GM21526 (cell line): ENCODE data around the gene DTD2.

Experiments used
- ATAC-seq: cut with Tn5 transposase; IDR thresholded peaks from one replicate; pipeline ENCODE4 v1.9.1; 2021; ENCODE audit warnings: moderate library complexity; ENCODE audit not compliant: unreplicated experiment, low FRiP score

The DTD2 gene

DNA sequence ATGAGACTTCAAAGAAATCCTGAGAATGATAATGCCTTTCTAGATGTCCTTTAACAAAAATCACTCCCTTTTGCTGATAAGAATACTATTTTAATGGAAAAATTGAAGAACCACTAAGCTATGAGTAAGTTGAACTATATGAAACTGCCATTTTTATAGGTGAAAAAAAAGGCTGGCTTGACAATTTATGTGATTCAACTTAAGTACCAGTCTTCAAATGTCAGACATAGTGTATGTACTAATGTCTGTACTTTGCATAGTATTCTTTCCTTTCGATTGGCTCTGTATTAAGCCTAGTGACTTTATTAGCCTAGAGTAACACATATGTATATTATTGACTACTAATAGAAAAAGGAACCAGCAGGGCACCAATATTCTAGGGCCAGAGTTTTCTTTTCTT lies 48.9 kb downstream of the DTD2 start:
- ATAC-seq = no peak

DNA sequence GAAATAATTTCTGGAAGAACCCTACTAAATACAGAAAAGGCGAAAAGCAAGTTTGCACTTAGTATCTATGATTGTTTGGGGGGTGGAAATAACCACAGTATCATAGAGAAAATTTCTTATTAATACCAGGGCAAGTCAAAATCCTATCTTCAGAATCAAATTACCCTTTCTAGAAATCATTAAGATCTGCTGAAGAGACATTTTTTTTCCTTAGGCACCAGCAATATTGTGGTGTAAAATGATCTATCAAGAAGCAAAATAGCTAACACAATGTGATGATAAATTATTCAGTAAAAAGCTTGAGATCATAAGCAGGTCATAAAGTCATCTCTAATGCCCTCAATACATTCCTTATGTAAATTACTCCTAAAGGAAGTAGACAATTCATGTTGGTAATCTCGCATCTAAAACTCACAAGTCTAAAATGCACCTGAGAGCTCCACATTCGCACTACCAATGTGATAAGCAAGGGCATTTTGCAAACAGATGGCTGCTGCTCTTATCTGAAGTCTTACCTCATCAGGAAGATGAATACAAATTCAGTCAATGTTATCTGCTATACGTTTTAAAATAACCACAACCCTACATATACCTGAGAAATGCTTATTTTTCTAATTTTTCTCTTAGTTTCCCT lies 51.6 kb downstream of the DTD2 start:
- no peak for ATAC-seq

- no peak for ATAC-seq
These were observed 52.2 kb downstream of the DTD2 start for GRCh38 chr14:31405106-31405505.

DNA sequence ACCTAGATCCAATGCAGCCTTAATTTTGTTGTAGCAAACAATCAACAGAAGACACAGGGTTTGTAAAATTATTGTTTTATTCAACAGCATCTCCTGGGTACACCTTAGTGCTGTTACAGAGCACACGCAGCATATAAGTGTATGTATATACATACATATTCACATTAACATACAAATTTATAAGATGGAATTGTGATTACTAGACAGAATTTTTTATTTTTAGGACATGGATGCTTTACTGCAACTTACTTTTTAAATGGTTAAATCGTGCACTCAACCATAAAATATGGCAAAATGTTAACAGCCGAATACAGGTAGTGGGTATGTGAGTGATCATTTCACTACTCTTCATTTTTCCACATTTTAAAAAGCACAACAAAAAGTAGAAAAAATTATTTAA lies 53.6 kb downstream of the DTD2 start:
- ATAC-seq = no peak

- no peak for ATAC-seq
These were observed 54.4 kb downstream of the DTD2 start for GRCh38 chr14:31402764-31403439.

DNA sequence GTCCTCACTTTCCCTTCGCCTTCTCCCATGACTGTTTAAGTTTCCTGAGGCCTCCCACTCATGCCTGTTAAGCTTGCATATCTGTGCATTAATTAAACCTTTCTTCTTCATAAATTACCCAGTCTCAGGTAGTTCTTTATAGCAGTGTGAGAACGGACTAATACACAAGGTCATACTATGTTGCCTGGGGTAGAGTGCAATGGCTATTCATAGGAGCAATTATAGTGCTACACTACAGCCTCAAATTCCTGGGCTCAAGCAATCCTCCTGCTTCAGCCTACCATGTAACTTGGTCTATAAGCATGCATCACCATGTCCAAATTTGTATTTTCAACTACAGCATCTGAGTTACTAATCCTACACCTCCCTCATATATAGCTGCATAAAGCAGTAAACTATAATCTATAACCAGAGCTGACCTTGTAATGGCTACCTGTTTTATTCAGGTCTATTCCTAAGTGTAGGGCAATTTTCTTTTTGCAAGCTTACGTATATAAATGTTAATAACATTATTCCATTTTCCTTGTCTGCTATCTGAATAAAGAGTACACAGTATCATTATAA lies 55.9 kb downstream of the DTD2 start:
- no peak for ATAC-seq

- no peak for ATAC-seq
These were observed 57.2 kb downstream of the DTD2 start for GRCh38 chr14:31400031-31400638.
